K562 (cell line): ENCODE results near the gene CISD2. TPM values are rescaled to one million over a fixed set of nuclear protein-coding genes. Genes with fewer than 3 reads are reported as not detected.
A peak's percentile ranks its signal among the peaks of the same experiment; 100 is the strongest.

ENCODE experiments used
- ARID3A ChIP-seq: IDR thresholded peaks from 2 replicates; pipeline ENCODE4 v1.6.1; 2012; ENCODE audit warnings: low read depth, low read length, improper control_type of control experiment, borderline replicate concordance
- CHD4 ChIP-seq: fragments of 200-600 bp; sonication (generic); IDR thresholded peaks from 3 replicates; pipeline ENCODE4 v1.6.1; 2012; ENCODE audit warnings: low read depth, mild to moderate bottlenecking, mixed read lengths, low read length, inconsistent platforms; ENCODE audit not compliant: insufficient read depth, insufficient replicate concordance, poor library complexity, severe bottlenecking
- CTCF ChIP-seq, 3 experiments: IDR thresholded peaks in 2 of 3; conservative IDR thresholded peaks in 1 of 3; 2 replicates each; pipeline ENCODE4 v1.5.1; 2011 to 2012; ENCODE audit warnings: low read length in 3 of 3, mild to moderate bottlenecking in 3 of 3, control low read depth in 2 of 3, improper control_type of control experiment in 1 of 3, inconsistent platforms in 1 of 3, low read depth in 1 of 3, mixed read lengths in 1 of 3, moderate library complexity in 1 of 3; ENCODE audit not compliant: insufficient read depth in 2 of 3
- CXXC5 ChIP-seq: fragments of 250-450 bp; sonication (Bioruptor Pico); IDR thresholded peaks from 2 replicates; pipeline ENCODE4 v1.8.0; 2022; ENCODE audit warnings: inconsistent platforms, mild to moderate bottlenecking, moderate library complexity
- EWSR1 ChIP-seq: fragments of 450-650 bp; IDR thresholded peaks from 2 replicates; pipeline ENCODE4 v1.6.1; 2018; ENCODE audit warnings: borderline replicate concordance, mild to moderate bottlenecking, low read depth, moderate library complexity; ENCODE audit not compliant: partially characterized antibody
- GABPB2 ChIP-seq: fragments of 250-450 bp; sonication (Bioruptor Pico); conservative IDR thresholded peaks from 2 replicates; pipeline ENCODE4 v1.5.1; 2021; ENCODE audit warnings: mild to moderate bottlenecking
- GTF2E2 ChIP-seq: fragments of 200-800 bp; sonication (Bioruptor generic); IDR thresholded peaks from 2 replicates; pipeline ENCODE4 v1.6.1; 2016; ENCODE audit warnings: missing genetic modification characterization, missing compliant biosample characterization
- KAT7 ChIP-seq: sonication (generic); formaldehyde crosslinking; IDR thresholded peaks from 2 replicates; pipeline ENCODE4 v1.8.0; 2022; ENCODE audit warnings: missing genetic modification reagents, mild to moderate bottlenecking, borderline replicate concordance
- KDM1A ChIP-seq, 2 experiments: fragments of 450-650 bp; IDR thresholded peaks; 2 replicates each; pipeline ENCODE4 v1.6.1; 2016; ENCODE audit warnings: mild to moderate bottlenecking in 2 of 2
- KLF1 ChIP-seq: fragments of 450-650 bp; IDR thresholded peaks from 2 replicates; pipeline ENCODE4 v1.6.1; 2016; ENCODE audit warnings: missing genetic modification characterization, missing compliant biosample characterization
- MCM5 ChIP-seq: fragments of 450-650 bp; IDR thresholded peaks from 2 replicates; pipeline ENCODE4 v1.6.1; 2016; ENCODE audit warnings: low read depth
- MXI1 ChIP-seq: IDR thresholded peaks from 2 replicates; pipeline ENCODE4 v1.6.1; 2011; ENCODE audit warnings: low read depth, mild to moderate bottlenecking, improper control_type of control experiment, low read length
- POLR2AphosphoS5 ChIP-seq: IDR thresholded peaks from 2 replicates; pipeline ENCODE4 v1.6.1; 2011; ENCODE audit warnings: mild to moderate bottlenecking, low read depth, low read length, moderate library complexity; ENCODE audit not compliant: control insufficient read depth, insufficient read depth
- SAFB ChIP-seq: fragments of 200-400 bp; formaldehyde crosslinking; IDR thresholded peaks from 2 replicates; pipeline ENCODE4 v1.6.1; 2017; ENCODE audit warnings: low read depth, low read length, borderline replicate concordance
- SAP30 ChIP-seq: fragments of 200-600 bp; sonication (generic); IDR thresholded peaks from 2 replicates; pipeline ENCODE4 v1.6.1; 2012; ENCODE audit warnings: borderline replicate concordance, low read depth, mild to moderate bottlenecking, moderate library complexity, low read length, control low read depth, inconsistent platforms; ENCODE audit not compliant: insufficient read depth, poor library complexity, severe bottlenecking
- TARDBP ChIP-seq: fragments of 450-650 bp; IDR thresholded peaks from 2 replicates; pipeline ENCODE4 v1.6.1; 2016
- TOE1 ChIP-seq, 2 experiments: fragments of 450-650 bp in 1 of 2; sonication (generic) in 1 of 2; formaldehyde crosslinking in 1 of 2; IDR thresholded peaks; 2 replicates each; pipeline versions ENCODE4 v1.7.1 to v1.8.0; 2016 to 2022; ENCODE audit warnings: borderline replicate concordance in 2 of 2, mild to moderate bottlenecking in 2 of 2, antibody characterized with exemption in 1 of 2, inconsistent platforms in 1 of 2, low read depth in 1 of 2, missing genetic modification reagents in 1 of 2, moderate library complexity in 1 of 2
- ZBTB17 ChIP-seq: fragments of 450-650 bp; formaldehyde crosslinking; IDR thresholded peaks from 2 replicates; pipeline ENCODE4 v1.4.0; 2020; ENCODE audit warnings: mild to moderate bottlenecking
- ZNF232 ChIP-seq: sonication (generic); formaldehyde crosslinking; IDR thresholded peaks from 2 replicates; pipeline ENCODE4 v1.8.0; 2022; ENCODE audit warnings: mild to moderate bottlenecking, missing genetic modification reagents
- ZNF511 ChIP-seq: sonication (generic); formaldehyde crosslinking; IDR thresholded peaks from 2 replicates; pipeline ENCODE4 v1.8.0; 2022; ENCODE audit warnings: mild to moderate bottlenecking, missing genetic modification reagents
- polyA plus RNA-seq, 8 experiments: library from polyadenylated mRNA; depleted of rRNA in 4 of 8; stranded (reverse) in 5 of 8; unstranded in 3 of 8; fragments of >200 nt; fragmentation: Nextera tagmentation in 2 of 8; fragmentation: Illumina TruSeq in 1 of 8; extraction: Ambion mirVana in 2 of 8; extraction: Trizol in 1 of 8; gene quantifications; 2 replicates each; pipeline versions ENCODE4 v1.2.1 to v1.2.3, GENCODE V29; 2011 to 2014; ENCODE audit warnings: inconsistent platforms in 1 of 8, missing spikeins in 1 of 8
- total RNA-seq, 7 experiments: library from RNA; depleted of rRNA in 6 of 7; stranded (reverse); fragments of >200 nt in 6 of 7; fragmentation: Illumina TruSeq in 2 of 7; extraction: Trizol in 2 of 7; gene quantifications; 2 replicates each; pipeline versions ENCODE4 v1.2.1 to v1.2.3, GENCODE V29; 2011 to 2021; ENCODE audit warnings: low replicate concordance in 1 of 7

CISD2 gene
- total and polyA plus RNA-seq, 9 of the 15 experiments (the other 6 are each of a cell fraction or from before 2014, with no cell fraction given) = 37.8 to 91.4 (median 59.8) TPM

- TF ChIP-seq ZNF511 (CRISPR knock-in tag) (no peak; the same call in 1 of the 2 replicates), SAP30 (peak; percentile 70), CXXC5 (CRISPR knock-in tag) (peak; percentile 20), GTF2E2 (peak; percentile 90), EWSR1 (no peak), SAFB (no peak), MCM5 (no peak), ZNF232 (CRISPR knock-in tag) (peak; percentile 39; the same call in 1 of the 2 replicates), MXI1 (0 out of 2 replicates have a peak, but pooled peaks have one; percentile 27), TOE1 (IDR thresholded peaks at IDR 0.05; ENCODE audit: borderline replicate concordance) (peak; percentile 46; the same call in 1 of the 2 replicates), TOE1 (CRISPR knock-in tag; IDR thresholded peaks at IDR 0.05; ENCODE audit: borderline replicate concordance, low read depth) (no peak; the same call in 1 of the 2 replicates), POLR2AphosphoS5 (peak; percentile 68), TARDBP (peak; percentile 51; the same call in 1 of the 2 replicates), GABPB2 (CRISPR knock-in tag) (peak; percentile 75; the same call in 1 of the 2 replicates), CTCF (IDR thresholded peaks at IDR 0.05 in 2 of 3, conservative IDR thresholded peaks at IDR 0.05 in 1 of 3; ENCODE audit: insufficient read depth in 2 of 3, low read depth in 1 of 3, low read length in 3 of 3) (peak in 2 of 3 experiments; percentile 7 to 27; a peak in 2 of 6 replicates), KDM1A (IDR thresholded peaks at IDR 0.05) (peak; percentile 39 to 79; a peak in 3 of 4 replicates), KLF1 (tag) (0 out of 2 replicates have a peak, but pooled peaks have one; percentile 41), ZBTB17 (CRISPR knock-in tag) (no peak), ARID3A (0 out of 2 replicates have a peak, but pooled peaks have one; percentile 12), KAT7 (CRISPR knock-in tag) (no peak), CHD4 (no peak)
Observed at GRCh38 chr4:102827674-102828496, 40.9 kb upstream of the CISD2 start (continued).
